KMS-11 (cell line): ENCODE measurements around the gene PIGS.

Source experiments
- H2AFZ ChIP-seq: fragments of 200-600 bp; sonication (generic); 2 replicates; pipeline ENCODE4 v1.6.1; 2016; ENCODE audit warnings: antibody characterized with exemption, mixed run types, low read depth
- H3K27ac ChIP-seq: fragments of 200-600 bp; sonication (generic); 2 replicates; pipeline ENCODE4 v1.6.1; 2016; ENCODE audit warnings: mild to moderate bottlenecking, mixed run types
- H3K27me3 ChIP-seq: fragments of 200-600 bp; sonication (generic); 2 replicates; pipeline ENCODE4 v1.6.1; 2017; ENCODE audit warnings: mild to moderate bottlenecking, low read depth, mixed run types, moderate library complexity; ENCODE audit not compliant: insufficient read depth
- H3K36me3 ChIP-seq: fragments of 200-600 bp; sonication (generic); 2 replicates; pipeline ENCODE4 v1.6.1; 2017; ENCODE audit warnings: mild to moderate bottlenecking, mixed run types; ENCODE audit not compliant: insufficient read depth
- H3K4me1 ChIP-seq: fragments of 200-600 bp; sonication (generic); 2 replicates; pipeline ENCODE4 v1.6.1; 2016; ENCODE audit warnings: mild to moderate bottlenecking, low read depth, mixed run types; ENCODE audit not compliant: poor library complexity, severe bottlenecking
- H3K4me2 ChIP-seq: fragments of 200-600 bp; sonication (generic); 2 replicates; pipeline ENCODE4 v1.7.0; 2016; ENCODE audit warnings: mild to moderate bottlenecking, mixed run types
- H3K4me3 ChIP-seq: fragments of 200-600 bp; sonication (generic); IDR thresholded peaks from 2 replicates; pipeline ENCODE4 v1.6.1; 2017; ENCODE audit warnings: low read depth, low read length, mixed read lengths; ENCODE audit not compliant: insufficient read depth
- H3K79me2 ChIP-seq: fragments of 200-600 bp; sonication (generic); 2 replicates; pipeline ENCODE4 v1.6.1; 2016; ENCODE audit warnings: low read depth, mixed run types; ENCODE audit not compliant: insufficient read depth
- H3K9ac ChIP-seq: fragments of 200-600 bp; sonication (generic); 2 replicates; pipeline ENCODE4 v1.6.1; 2016; ENCODE audit warnings: mild to moderate bottlenecking, mixed run types
- H4K20me1 ChIP-seq: fragments of 200-600 bp; sonication (generic); 2 replicates; pipeline ENCODE4 v1.6.1; 2016; ENCODE audit warnings: mild to moderate bottlenecking, mixed run types; ENCODE audit not compliant: insufficient read depth
- TF ChIP-seq, protein P1 (sequence below): fragments of 200-600 bp; sonication (generic); conservative IDR thresholded peaks from 2 replicates; pipeline ENCODE4 v1.6.1; 2017; ENCODE audit warnings: low read depth, mild to moderate bottlenecking, antibody characterized with exemption, low read length, moderate library complexity, mixed read lengths

PIGS gene

DNA sequence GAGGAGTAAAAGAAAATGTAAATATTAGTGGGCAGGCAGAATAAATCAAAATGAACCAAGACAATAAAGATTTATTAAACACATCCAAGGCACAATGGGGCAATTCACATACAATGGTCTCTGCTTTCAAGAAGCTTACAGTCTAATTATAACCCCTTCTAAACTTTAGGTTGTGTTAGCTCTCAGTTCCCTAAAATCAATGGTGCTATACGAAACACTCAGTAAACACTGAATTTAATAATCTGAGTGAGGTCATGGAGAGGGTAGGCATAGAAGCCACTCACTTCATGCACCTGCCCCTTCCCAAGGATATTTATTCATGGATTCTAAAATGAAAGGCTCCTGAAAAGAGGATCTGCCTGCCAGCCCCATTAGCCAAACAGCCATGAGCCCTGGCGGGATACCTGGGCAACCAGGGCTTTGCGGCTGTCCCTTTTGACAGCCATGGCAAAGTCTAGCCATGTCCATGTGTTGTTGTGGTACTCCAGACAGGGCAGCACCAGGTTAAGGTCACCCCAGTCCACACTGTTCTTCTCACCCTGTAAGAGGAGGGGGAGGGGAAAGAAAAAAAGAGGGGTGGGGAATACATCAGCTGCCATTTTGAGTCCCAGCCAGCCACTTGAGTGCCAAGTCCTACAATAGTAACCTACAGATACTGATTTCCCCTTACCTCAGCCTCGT lies 44.1 kb upstream of the PIGS start:
- no peaks in the 10 kb centered on the region for H3K27me3 ChIP-seq

DNA sequence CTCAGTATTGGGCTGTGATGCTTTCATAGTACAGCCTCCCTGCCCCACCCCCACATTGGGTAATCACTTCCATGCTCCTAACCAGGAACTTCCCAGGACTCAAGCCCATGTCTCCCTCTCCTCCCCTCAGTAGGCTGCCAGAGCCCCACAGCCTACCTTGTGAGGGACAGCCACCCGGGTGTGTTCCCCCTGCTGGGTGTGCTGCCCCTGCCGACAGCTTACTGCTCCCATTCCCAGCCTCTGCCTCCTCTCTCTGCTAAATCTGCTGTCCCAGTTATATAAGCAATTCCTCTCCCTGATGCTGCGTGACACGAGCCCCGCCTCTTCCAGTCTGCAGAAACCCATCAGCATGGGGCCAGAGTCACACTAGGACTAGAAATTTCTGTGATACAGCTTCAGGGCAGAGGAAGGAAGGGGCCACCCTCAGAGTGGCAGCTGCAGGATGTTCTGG lies 42.6 kb upstream of the PIGS start, which contains the start of gene RSKR:
RSKR (minus strand) TSS at position 255 of the 451 bp plus-strand sequence; CDS start at position 231, 24 bp downstream.
- Histone ChIP-seq H3K27me3 (no peaks in the 10 kb centered on the region), H4K20me1 (no peaks in the 10 kb centered on the region), H3K4me1 (peaks cover 4% of the 10 kb centered on the region), H3K4me2 (no peak within 1 kb of the TSS), H3K79me2 (no peaks in the 10 kb centered on the region), H3K36me3 (peaks cover 20% of the 10 kb centered on the region; the same call in 1 of the 2 replicates), H3K4me3 (no peak within 1 kb of the TSS), H3K27ac (no peak within 1 kb of the TSS), H3K9ac (no peak within 1 kb of the TSS), H2AFZ (no peak within 1 kb of the TSS)
- TF ChIP-seq, protein P1, sequence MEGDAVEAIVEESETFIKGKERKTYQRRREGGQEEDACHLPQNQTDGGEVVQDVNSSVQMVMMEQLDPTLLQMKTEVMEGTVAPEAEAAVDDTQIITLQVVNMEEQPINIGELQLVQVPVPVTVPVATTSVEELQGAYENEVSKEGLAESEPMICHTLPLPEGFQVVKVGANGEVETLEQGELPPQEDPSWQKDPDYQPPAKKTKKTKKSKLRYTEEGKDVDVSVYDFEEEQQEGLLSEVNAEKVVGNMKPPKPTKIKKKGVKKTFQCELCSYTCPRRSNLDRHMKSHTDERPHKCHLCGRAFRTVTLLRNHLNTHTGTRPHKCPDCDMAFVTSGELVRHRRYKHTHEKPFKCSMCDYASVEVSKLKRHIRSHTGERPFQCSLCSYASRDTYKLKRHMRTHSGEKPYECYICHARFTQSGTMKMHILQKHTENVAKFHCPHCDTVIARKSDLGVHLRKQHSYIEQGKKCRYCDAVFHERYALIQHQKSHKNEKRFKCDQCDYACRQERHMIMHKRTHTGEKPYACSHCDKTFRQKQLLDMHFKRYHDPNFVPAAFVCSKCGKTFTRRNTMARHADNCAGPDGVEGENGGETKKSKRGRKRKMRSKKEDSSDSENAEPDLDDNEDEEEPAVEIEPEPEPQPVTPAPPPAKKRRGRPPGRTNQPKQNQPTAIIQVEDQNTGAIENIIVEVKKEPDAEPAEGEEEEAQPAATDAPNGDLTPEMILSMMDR, result no peak

More for the DNA sequence above, 44.1 kb upstream of the PIGS start:
- TF ChIP-seq, protein P1, result no peak
- H3K4me3 ChIP-seq, result no peak overlapping the region
- no peak overlapping the region for H3K27ac ChIP-seq
- no peak overlapping the region for H2AFZ ChIP-seq
- H3K36me3 ChIP-seq, result peaks cover 22% of the 10 kb centered on the region; the same call in 1 of the 2 replicates
- no peaks in the 10 kb centered on the region for H3K4me1 ChIP-seq
- H3K9ac ChIP-seq, result no peak overlapping the region
- H4K20me1 ChIP-seq, result no peaks in the 10 kb centered on the region
- no peak overlapping the region for H3K4me2 ChIP-seq
- no peaks in the 10 kb centered on the region for H3K79me2 ChIP-seq

DNA sequence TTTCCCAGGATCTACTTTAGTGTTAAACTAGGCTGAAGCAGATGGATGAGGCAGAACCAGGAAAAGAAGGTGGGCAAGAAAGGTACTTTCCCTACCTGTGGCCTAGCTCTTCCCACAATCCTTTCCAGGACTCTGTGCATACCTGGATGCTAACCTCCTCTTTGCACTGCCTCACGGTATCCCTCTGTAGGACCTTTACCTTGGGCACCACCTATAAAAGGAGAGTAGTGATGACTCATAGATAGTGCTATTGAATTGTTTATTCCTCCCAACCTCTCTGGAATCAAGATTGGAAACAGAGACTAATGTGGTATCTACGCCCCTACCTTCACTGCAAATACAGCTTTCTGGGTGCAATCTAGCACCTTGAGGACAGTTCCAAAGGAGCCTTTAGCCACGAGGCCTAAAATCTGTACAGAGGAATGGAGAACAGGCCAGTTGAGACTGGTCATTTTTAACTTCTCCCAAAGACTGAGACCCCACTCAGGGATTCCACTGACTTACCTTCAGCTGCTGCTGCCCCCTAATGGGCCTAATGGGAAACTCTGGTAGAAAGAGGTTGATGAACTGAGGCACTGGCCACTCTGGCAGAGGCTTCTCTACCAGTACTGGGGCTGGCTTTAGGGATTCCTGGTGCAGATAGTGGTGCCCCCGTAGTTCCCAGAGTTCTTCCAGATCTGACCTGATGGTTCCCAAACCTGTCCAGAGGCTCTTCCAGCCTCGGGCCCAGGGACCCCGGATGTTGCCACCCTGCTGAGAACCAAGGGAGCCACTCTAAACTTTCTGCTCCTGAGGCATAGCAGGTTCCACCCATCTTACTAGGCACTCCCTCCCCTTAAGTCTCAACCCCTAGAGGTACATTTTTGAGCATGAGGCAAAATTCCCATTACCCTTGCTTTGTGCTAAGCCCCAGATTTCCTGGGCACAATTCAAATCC lies 41.9 kb upstream of the PIGS start:
- no peaks in the 10 kb centered on the region for H4K20me1 ChIP-seq
- H3K79me2 ChIP-seq, result no peaks in the 10 kb centered on the region
- no peak overlapping the region for H3K9ac ChIP-seq
- TF ChIP-seq, protein P1, result peak; percentile 91
- H3K27me3 ChIP-seq, result no peaks in the 10 kb centered on the region
- no peak overlapping the region for H3K4me2 ChIP-seq
- H3K4me3 ChIP-seq, result no peak overlapping the region
- H3K36me3 ChIP-seq, result peaks cover 14% of the 10 kb centered on the region; the same call in 1 of the 2 replicates
- H2AFZ ChIP-seq, result no peak overlapping the region
- no peak overlapping the region for H3K27ac ChIP-seq
- H3K4me1 ChIP-seq, result peaks cover 4% of the 10 kb centered on the region

DNA sequence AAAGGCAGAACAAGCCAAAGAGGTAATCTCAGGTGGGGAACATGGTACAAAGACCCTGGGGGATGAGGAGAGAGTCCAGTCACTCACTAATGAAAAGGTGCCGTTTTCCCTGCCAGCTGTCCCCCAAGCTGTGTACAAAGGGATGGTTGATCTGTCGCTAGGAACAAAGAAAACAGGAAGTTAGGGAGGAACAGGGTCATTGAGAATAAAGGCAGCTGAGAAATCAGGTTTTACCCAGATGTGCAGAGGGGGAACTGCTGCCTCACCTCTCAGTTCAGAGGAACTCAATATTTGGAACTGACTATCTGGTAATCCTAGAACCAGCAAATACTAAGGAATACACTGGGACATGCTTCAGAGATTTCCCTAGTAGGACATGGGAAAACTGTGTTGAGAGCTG lies 41.2 kb upstream of the PIGS start:
- no peaks in the 10 kb centered on the region for H4K20me1 ChIP-seq
- TF ChIP-seq, protein P1, result no peak
- H3K36me3 ChIP-seq, result peaks cover 14% of the 10 kb centered on the region; the same call in 1 of the 2 replicates
- H2AFZ ChIP-seq, result no peak overlapping the region
- no peak overlapping the region for H3K4me3 ChIP-seq
- no peak overlapping the region for H3K27ac ChIP-seq
- H3K4me1 ChIP-seq, result peaks cover 4% of the 10 kb centered on the region
- no peak overlapping the region for H3K4me2 ChIP-seq
- no peaks in the 10 kb centered on the region for H3K27me3 ChIP-seq
- H3K79me2 ChIP-seq, result no peaks in the 10 kb centered on the region
- H3K9ac ChIP-seq, result no peak overlapping the region
